ENCODE measurements around the gene TAF11L5. TPM values are rescaled to one million over a fixed set of nuclear protein-coding genes. Genes with fewer than 3 reads are reported as not detected.
"Not testable (repeated sequence)": the region's sequence is repeated elsewhere in the genome, so short reads cannot be mapped to it uniquely, and the experiment has no call there.

Gene TAF11L5
- total RNA-seq (not detected), polyA plus RNA-seq (not detected)
- long read RNA-seq, donor 1 = 0 reads
- long read RNA-seq, donor 2 = 0 reads
- long read RNA-seq, donor 3 = 0 reads

DNA sequence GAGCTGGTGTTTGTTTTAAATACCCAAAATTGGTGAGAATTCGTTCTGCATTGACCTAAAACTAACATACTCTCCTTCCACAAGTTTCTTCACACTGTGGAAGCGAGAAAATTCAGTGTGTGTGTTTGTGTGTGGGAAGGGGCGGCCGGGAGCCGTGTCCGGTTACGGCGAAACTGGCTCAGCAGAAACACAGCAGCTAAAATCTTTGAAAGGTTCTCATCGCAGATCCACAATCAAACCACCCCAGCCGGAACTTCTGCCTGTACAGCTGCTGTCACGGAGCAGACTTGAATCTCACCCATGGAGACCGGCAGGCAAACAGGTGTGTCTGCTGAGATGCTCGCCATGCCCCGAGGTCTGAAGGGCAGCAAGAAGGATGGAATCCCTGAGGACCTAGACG lies at the start of gene TAF11L5:
Gene TAF11L5, plus strand, starts transcription at position 301 of the 400 bp plus-strand sequence.
- intact Hi-C loops (cut with DNase I); ATAC-seq; H3K27me3 ChIP-seq; DNase-seq; H3K27ac ChIP-seq; H3K36me3 ChIP-seq; H3K4me1 ChIP-seq; H3K4me3 ChIP-seq: not testable (repeated sequence)
- no CpG with 5 or more reads among the region's 15 CpGs for WGBS, 4 donors
- peaks cover 0 to 12% (median 3%) of the 10 kb centered on the region in 12 donors for H3K9me3 ChIP-seq

DNA sequence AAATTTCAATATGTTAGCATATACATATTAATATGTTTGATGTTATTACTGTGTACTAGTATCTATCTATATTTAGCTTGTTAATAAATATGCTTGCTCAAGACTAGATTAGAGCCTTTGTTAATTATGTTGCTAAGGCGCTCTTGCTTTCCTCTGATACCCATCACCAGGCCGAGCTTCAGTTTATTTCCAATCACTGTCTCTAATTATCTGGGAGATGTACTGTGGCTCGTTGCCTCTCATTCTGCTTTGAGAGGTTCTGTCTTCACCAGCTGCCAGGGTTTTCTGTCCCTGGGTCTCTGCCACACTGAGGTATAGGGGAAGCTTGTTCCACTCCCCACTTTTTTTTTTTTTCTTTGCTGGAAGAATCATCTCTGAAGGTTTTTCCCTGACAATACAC lies 48.0 kb upstream of the TAF11L5 start:
- H3K4me3 ChIP-seq = no peak overlapping the region

GRCh38 chr5:17477573-17478265 lies 47.3 kb upstream of the TAF11L5 start:
- Histone ChIP-seq H3K4me3 (no peak overlapping the region), H3K27ac (no peak overlapping the region), H3K9me3 (no peaks in the 10 kb centered on the region), H3K36me3 (no peaks in the 10 kb centered on the region), H3K4me1 (no peaks in the 10 kb centered on the region), H3K27me3 (no peaks in the 10 kb centered on the region)
- intact Hi-C loops (cut with DNase I) = no loop called here
- no peak for DNase-seq
- no peak for ATAC-seq
- TF ChIP-seq, protein P1, sequence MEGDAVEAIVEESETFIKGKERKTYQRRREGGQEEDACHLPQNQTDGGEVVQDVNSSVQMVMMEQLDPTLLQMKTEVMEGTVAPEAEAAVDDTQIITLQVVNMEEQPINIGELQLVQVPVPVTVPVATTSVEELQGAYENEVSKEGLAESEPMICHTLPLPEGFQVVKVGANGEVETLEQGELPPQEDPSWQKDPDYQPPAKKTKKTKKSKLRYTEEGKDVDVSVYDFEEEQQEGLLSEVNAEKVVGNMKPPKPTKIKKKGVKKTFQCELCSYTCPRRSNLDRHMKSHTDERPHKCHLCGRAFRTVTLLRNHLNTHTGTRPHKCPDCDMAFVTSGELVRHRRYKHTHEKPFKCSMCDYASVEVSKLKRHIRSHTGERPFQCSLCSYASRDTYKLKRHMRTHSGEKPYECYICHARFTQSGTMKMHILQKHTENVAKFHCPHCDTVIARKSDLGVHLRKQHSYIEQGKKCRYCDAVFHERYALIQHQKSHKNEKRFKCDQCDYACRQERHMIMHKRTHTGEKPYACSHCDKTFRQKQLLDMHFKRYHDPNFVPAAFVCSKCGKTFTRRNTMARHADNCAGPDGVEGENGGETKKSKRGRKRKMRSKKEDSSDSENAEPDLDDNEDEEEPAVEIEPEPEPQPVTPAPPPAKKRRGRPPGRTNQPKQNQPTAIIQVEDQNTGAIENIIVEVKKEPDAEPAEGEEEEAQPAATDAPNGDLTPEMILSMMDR (IDR thresholded peaks at IDR 0.05) = no peak
- 47 to 71% (median 54%) methylated on average over 7 of the region's 7 CpGs for WGBS, 4 donors

More for the DNA sequence above, 48.0 kb upstream of the TAF11L5 start:
- no peaks in the 10 kb centered on the region for H3K36me3 ChIP-seq
- H3K27me3 ChIP-seq = no peaks in the 10 kb centered on the region
- no peak for ATAC-seq
- no peak for DNase-seq
- H3K27ac ChIP-seq = no peak overlapping the region
- intact Hi-C loops (cut with DNase I) = no loop called here
- H3K4me1 ChIP-seq = no peaks in the 10 kb centered on the region
- no peaks in the 10 kb centered on the region for H3K9me3 ChIP-seq
- TF ChIP-seq, protein P1 (IDR thresholded peaks at IDR 0.05) = no peak
- TF ChIP-seq POLR2A (IDR thresholded peaks at IDR 0.05) = no peak
- WGBS, 4 donors = 59 to 69% (median 64%) methylated on average over 3 of the region's 3 CpGs

DNA sequence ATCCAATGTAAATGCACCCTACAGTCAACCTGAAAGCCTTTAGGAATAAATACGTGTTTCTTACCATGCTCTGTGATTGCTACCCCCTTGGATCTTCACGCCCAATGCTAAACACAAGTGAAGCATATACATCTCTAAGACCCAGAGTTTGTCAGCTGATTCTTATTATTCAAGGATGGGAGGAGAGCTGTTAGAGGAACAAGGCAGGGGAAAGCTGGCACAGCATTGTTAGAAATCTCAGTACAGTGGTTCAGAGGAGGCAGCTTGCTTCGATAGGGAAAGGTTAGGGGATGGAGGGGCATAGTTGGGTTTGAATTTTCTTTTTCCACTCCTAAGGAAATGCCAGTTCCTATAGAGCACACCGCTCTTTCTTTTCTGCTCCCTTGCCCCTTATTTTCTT lies 43.7 kb upstream of the TAF11L5 start:
- H3K36me3 ChIP-seq = no peaks in the 10 kb centered on the region
- H3K27ac ChIP-seq = no peak overlapping the region
- TF ChIP-seq, protein P1 (IDR thresholded peaks at IDR 0.05) = no peak
- no peak for TF ChIP-seq POLR2A (IDR thresholded peaks at IDR 0.05)
- DNase-seq (no peak), ATAC-seq (no peak)
- H3K4me3 ChIP-seq = no peak overlapping the region
- no peaks in the 10 kb centered on the region for H3K4me1 ChIP-seq
- intact Hi-C loops (cut with DNase I) = no loop called here
- no peaks in the 10 kb centered on the region for H3K27me3 ChIP-seq
- WGBS, 4 donors = 66 to 80% (median 69%) methylated on average over 4 of the region's 4 CpGs
- no peaks in the 10 kb centered on the region for H3K9me3 ChIP-seq

GRCh38 chr5:17482790-17483189 lies 42.2 kb upstream of the TAF11L5 start:
- Histone ChIP-seq H3K4me3 (no peak overlapping the region), H3K4me1 (no peaks in the 10 kb centered on the region), H3K27me3 (no peaks in the 10 kb centered on the region), H3K9me3 (no peaks in the 10 kb centered on the region), H3K27ac (no peak overlapping the region), H3K36me3 (no peaks in the 10 kb centered on the region)
- DNase-seq (no peak), ATAC-seq (no peak)
- intact Hi-C loops (cut with DNase I) = no loop called here
- TF ChIP-seq, protein P1 (IDR thresholded peaks at IDR 0.05) = no peak
- no peak for TF ChIP-seq POLR2A (IDR thresholded peaks at IDR 0.05)
- WGBS, 4 donors = 60 to 68% (median 63%) methylated on average over 2 of the region's 2 CpGs

DNA sequence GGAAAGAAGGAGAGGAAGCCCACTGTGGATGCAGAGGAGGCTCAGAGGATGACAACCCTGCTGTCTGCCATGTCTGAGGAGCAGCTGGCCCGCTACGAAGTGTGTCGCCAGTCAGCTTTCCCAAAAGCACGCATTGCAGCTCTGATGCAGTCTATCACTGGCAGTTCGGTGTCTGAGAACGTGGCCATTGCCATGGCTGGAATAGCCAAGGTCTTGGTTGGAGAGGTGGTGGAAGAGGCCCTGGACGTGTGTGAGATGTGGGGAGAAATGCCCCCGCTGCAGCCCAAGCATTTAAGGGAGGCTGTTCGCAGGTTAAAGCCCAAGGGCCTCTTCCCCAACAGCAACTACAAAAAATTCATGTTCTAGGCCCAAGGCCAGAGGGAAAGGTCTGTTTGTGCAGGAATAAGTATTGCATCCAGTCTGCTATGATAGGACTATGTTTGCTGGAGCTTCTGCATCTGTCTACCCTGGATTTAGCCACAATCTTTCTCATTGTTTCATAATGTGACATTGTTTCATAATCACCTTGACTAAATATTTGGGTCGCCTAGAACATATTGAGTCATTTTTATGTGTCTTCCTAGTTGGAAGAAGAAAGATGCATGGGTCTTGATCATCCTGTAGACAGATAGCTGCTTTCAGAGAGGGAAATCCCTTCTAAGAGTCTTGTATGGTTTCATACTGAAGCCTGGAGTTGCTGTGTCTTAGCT lies 38.4 kb upstream of the TAF11L5 start:
- H3K9me3 ChIP-seq; DNase-seq; H3K36me3 ChIP-seq; intact Hi-C loops (cut with DNase I); H3K4me3 ChIP-seq; H3K27me3 ChIP-seq; H3K4me1 ChIP-seq; ATAC-seq; H3K27ac ChIP-seq: not testable (repeated sequence)
- 82 to 88% (median 84%) methylated on average over 10 of the region's 10 CpGs for WGBS, 4 donors

Data from heart left ventricle (tissue), 16 donors.